UCSD-AML1 (cell line): Measurements from ENCODE around the gene RFC1.
"Not testable (repeated sequence)": the region's sequence is repeated elsewhere in the genome, so short reads cannot be mapped to it uniquely, and the experiment has no call there.

Source experiments
- DNase-seq: peaks from one replicate; lab custom pipeline; 2025; ENCODE audit not compliant: unreplicated experiment; lab: John Stamatoyannopoulos, UW

Gene RFC1

GRCh38 chr4:39365830-39366771 is at the start of gene RFC1:
Gene RFC1 (minus strand): TSS chr4:39366362. CDS start chr4:39366241, 121 bp downstream.
- DNase-seq: peak; percentile 89

GRCh38 chr4:39415678-39416283 is 49.6 kb upstream of the RFC1 start:
- no peak for DNase-seq

- DNase-seq: not testable (repeated sequence)
Measured at GRCh38 chr4:39411561-39411960, 45.4 kb upstream of the RFC1 start.

GRCh38 chr4:39410415-39410814 is 44.3 kb upstream of the RFC1 start:
- no peak for DNase-seq

GRCh38 chr4:39407584-39407885 is 41.4 kb upstream of the RFC1 start:
- no peak for DNase-seq

GRCh38 chr4:39406763-39407583 is 40.8 kb upstream of the RFC1 start, which contains the start of gene KLB:
Gene KLB (plus strand): TSS chr4:39406930. CDS start chr4:39406950, 20 bp downstream.
- no peak for DNase-seq

GRCh38 chr4:39401640-39402039 is 35.5 kb upstream of the RFC1 start:
- not testable (repeated sequence) for DNase-seq

GRCh38 chr4:39394706-39395105 is 28.5 kb upstream of the RFC1 start:
- DNase-seq: no peak

GRCh38 chr4:39390603-39391002 is 24.4 kb upstream of the RFC1 start:
- DNase-seq: no peak

GRCh38 chr4:39384563-39384962 is 18.4 kb upstream of the RFC1 start:
- DNase-seq: no peak

GRCh38 chr4:39383690-39384089 is 17.5 kb upstream of the RFC1 start:
- DNase-seq: no peak

GRCh38 chr4:39375478-39375877 is 9.3 kb upstream of the RFC1 start:
- DNase-seq: no peak

GRCh38 chr4:39371209-39371608 is 5.0 kb upstream of the RFC1 start:
- DNase-seq: not testable (repeated sequence)

GRCh38 chr4:39369301-39369700 is 3.1 kb upstream of the RFC1 start:
- peak; percentile 27 for DNase-seq

GRCh38 chr4:39367166-39367565 is 1.0 kb upstream of the RFC1 start:
- DNase-seq: no peak

GRCh38 chr4:39365360-39365759 is 802 bp downstream of the RFC1 start:
- no peak for DNase-seq

GRCh38 chr4:39363773-39364393 is 2.3 kb downstream of the RFC1 start:
- no peak for DNase-seq

- no peak for DNase-seq
Measured at GRCh38 chr4:39362827-39363226, 3.3 kb downstream of the RFC1 start.

GRCh38 chr4:39360611-39361010 is 5.6 kb downstream of the RFC1 start:
- not testable (repeated sequence) for DNase-seq

GRCh38 chr4:39357002-39357401 is 9.2 kb downstream of the RFC1 start:
- DNase-seq: no peak

GRCh38 chr4:39354254-39354552 is 12.0 kb downstream of the RFC1 start:
- no peak for DNase-seq
